HG02884 (cell line): ENCODE measurements around the gene MCAM.
A peak's percentile ranks its signal among the peaks of the same experiment; 100 is the strongest.

ENCODE experiments used
- ATAC-seq: cut with Tn5 transposase; IDR thresholded peaks from one replicate; pipeline ENCODE4 v1.9.1; 2021; ENCODE audit warnings: mild to moderate bottlenecking, moderate library complexity; ENCODE audit not compliant: unreplicated experiment

Gene MCAM

DNA sequence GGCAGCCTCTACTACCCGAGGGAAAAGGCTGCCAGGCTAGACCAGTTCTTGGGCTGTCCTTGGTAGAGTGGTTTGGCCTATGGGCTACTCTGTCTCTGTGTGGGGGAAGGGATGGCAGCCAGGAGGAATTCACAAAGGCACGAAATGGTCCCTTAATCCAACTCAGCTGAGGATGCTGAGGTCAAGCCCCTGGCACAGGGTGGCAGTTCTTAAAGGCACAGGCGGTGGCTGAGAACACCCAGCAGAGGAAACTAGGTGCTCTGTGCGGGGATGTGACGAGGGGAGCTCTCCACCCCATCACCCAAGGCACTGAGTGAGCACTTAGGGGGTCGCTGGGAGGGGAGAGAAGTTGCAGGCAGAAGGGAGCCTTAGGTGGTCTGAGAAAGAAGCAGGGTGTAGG is 29.7 kb upstream of the MCAM start, which contains the start of gene MFRP:
TSS of gene MFRP (minus strand) at position 101 of the 400 bp plus-strand sequence. CDS start 192 bp downstream, outside the sequence.
- ATAC-seq, result no peak

DNA sequence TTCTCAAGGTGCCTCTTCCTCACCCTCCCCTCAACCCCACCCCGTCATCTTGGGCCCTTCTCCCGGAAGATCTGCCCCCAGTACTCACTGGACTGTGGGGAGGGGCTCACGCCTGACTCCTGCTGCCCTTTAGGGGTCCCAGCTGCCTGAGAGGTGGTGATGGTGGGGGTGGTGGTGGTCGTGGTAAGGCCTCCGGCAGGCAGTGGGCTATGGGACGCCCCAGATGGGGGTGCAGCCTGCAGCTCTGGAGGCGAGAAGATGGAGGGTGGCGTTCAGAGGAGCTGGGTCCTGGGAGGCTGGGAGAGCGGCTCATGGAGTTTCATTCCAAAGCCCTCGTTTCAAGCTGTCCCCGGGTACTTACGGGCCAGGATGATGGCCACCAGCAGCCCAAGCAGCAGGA is 28.8 kb upstream of the MCAM start:
- ATAC-seq, result no peak

DNA sequence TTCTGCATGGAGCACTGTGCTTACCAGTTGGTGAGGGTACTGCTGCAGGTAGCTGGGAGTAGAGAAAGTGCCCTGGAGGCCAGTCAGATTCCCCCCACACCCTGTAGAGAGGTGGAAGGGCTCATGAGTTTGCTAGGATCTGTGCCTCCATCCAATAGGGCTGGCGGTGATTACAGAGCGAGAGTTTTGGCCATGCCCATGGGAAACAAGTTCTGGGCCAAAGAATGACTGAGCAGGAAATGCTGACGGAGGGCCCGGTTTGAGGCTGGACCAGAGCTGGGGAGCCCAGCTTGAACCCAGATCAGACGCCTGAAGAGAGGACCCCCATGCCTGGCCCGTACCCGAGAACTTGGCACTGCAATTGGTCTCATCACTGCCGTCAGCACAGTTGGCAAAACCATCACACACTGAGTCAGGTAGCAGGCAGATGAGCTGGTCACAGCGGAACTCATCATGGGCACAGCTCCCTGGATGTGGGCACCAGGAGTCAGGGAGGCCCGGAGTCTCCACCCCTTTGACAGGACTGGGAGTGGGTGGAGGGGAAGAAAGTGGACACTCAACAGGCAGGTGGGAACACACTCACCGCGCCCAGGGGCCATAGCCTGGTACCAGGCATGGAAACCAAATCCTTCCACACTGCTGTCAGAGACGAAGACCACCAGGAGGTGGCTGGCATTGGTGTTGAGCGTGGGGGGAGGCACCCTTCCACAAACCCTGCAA is 27.5 kb upstream of the MCAM start:
- ATAC-seq, result no peak

DNA sequence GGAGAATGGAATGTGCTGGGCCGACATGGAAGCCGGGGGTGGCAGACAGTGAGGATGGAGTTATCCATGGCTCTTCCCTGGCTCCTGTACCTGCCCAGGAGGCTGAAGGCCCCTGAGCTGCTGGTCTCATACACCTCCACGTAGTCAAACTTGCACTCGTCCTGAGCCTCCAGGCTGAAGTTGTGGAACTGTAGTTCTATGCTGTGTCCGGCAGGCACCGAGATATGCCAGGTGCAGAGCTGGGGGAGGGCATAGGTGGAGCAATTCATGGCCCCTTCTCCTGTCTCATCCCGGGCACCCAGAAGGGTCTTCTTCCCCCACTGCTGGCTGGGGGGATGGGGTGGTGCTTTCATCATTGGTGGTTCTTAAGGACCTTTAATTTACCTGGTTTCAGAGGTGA is 26.8 kb upstream of the MCAM start:
- no peak for ATAC-seq

DNA sequence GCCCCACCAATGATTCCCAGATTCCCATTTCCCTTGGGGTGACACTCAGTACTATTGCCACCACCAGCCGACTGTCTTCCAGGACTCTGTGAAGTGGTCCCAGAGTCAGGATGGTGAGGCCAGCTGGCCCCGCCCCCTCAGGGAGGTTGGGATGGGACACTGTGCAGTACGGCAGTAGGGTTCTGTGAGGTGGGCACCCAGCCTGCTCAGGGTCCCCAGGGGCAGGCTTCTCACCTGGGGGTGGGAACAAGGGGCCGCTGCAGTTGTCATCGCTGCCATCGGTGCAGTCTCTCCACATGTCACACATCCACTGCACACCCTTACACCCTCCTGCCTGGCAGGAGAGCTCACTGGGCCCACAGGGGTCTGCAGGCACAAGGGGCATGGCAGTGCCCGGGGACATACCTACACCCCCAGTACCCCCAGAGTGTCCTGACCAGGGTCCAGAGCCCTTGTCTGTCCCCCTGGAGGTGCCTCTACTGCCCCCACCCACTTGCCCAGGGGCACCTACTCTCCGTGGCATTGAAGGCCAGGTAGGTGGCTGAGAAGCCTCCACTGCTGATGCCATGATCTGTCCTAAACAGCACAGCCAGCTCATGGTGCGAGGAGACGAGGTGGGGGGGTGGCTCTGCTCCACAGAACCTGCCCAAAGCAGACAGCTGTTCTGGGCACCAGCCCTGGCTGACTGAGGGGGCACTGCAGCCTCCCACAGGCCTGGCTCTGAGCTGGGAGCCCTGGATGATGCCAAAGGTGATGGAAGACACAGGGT is 25.6 kb upstream of the MCAM start:
- no peak for ATAC-seq

DNA sequence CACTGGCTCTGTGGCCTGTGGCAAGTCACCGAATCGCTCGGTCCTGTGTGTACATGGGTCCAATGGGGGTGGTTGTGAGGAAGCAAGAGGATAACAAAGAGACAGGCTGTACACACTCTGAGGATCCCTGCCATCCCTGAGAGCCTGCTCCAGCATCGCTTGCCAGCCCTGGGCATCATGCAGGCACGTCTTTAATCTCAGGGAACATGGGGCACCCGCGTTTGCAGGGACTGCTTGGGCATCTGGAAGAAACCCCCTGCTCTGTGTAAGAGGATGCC is 25.0 kb upstream of the MCAM start:
- no peak for ATAC-seq

DNA sequence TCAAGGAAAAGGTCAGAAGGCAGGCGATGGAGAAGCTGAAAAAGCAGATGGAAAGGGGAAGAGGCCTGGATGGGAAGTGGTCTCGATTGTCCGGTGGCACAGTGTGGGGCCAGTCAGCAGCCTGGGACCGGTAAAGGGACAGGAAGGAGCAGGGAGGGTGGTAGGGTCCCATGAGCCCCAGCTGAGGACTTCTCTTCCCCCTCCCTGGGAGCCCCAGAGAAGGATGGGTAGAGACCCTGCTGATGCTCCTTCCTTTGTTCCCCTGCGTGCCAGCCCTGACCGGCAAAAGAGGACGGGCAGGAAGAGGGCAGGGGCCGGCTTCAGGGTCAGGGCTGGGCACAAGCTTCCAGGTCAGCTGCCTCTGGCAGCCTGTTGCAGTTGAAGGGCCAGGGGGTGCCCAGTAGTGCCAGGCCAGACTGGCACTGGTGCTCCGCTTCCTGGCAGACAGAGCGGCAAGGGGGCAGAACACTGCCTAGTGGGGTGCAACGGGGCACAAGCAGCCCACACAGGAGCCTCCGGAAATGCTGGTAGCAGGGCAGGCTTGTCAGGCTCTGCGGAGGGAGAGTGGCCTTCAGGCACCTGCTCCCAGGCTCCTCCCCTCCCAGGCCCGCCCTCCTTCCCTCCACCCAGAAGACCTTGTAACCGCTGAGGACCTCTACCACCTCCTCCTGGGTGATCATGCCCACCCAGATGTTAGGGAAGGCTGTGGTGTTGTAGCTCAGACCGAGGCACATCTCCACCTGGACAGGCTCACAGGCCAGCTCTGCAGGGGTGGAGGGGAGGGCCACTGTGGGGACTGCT is 24.5 kb upstream of the MCAM start:
- no peak for ATAC-seq

DNA sequence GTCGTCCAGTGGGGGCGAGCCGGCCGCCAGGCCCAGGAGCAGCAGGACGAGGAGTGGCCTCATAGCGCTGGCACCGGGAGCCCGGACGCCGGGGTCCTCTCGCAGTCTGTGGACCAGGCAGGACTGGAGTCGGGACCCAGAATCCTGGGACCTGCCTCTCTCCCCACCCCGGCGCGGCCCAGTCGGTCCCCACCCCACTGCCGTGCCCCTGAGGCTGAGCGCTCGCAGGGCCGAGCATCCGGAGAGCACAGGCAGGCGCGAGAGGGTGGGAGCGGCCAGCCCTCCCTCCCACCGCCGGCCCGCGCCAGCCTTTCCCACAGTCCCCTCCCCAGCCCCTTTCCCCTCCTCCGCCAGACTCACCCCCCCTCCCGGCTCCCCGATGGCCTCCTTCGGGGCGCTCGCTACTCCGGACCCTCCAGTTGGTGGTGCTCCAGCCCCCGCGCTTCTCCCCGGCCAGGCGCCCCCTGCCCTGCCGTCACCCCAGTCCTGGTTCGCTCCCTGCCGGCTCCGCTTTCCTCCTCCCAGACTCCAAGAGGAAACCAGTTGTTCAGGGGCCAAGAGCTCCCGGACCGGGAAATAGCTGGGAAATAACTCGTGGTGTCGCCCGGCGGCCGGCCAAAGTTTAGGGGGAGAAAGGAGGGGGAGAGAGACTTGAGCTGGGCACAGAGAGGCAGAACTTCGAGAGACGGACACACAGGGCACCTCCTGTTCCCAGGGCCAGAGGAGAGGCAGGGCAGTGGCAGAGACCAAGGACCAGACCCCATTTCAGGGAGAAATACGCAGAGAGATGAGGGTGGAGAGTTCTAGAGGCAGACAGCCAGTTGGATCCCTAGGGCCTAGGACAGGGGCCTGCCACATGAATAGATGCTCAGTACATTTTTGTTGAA is 23.6 kb upstream of the MCAM start, which contains the start of gene C1QTNF5:
TSS of gene C1QTNF5 (minus strand) at position 549 of the 887 bp plus-strand sequence. CDS start at position 63, 486 bp downstream.
- no peak for ATAC-seq

DNA sequence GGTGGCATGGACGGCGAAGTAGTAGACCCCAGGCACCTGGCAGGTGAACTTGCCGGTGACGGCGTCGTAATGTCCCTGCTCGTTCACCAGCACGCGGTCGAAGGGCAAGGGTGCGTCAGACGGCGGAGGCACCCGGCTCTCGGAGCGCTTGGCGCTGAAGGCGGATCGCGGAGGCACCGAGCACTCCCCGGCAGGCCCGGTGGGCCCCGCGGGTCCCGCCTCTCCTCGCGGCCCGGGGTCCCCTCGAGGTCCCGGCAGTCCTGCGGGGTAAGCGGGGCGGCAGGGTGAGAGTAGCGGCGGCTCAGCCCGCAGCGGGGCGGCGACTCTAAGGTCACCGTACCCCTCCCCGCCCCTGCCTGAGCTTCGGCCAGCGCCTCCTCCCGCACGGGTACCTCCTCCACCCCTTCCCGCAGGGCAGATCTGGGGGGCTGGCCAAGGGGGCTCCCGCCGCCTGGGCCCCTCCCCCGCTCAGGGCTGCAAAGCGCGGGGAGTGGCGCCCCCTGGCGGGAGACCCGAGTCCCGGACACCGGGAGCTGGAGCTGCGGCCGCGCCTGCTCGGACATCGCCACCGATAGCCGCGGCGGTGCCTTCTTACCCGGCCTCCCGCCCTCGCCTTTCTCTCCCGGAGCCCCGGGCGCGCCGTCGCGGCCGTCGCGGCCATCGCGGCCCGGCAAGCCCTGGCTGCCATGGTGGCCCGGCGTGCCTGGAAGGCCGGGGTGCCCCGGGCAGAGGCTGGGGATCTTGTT is 22.8 kb upstream of the MCAM start:
- no peak for ATAC-seq

DNA sequence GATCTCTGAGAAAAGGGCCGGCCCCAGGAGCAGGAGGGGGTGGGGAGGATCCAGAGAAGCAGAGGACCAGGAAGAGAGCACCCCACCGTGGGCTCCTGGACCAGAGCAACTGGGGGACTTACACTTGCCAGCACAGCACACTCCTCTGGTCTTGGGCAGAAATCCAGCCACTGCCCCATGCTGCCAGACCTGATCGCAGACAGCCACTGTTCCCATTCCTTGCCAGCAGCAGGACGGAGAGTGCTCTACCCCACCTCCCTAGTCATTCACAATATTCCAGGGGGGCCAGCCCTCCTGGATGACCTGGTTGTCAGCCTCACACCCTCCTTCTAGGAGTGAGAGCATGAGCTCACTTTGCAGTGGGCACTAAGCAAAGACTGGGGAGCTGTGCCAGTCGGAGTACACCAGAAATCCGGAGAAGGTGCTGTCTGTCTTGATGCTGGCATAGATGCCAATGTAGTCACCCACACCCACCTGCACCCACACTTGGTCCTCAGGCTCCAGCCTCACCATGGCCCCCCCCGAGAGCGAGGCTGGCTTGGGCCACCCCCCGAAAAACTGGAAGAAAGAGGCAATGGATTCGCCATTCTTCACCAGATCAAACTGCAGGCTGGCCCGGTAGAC is 22.1 kb upstream of the MCAM start:
- ATAC-seq, result no peak

DNA sequence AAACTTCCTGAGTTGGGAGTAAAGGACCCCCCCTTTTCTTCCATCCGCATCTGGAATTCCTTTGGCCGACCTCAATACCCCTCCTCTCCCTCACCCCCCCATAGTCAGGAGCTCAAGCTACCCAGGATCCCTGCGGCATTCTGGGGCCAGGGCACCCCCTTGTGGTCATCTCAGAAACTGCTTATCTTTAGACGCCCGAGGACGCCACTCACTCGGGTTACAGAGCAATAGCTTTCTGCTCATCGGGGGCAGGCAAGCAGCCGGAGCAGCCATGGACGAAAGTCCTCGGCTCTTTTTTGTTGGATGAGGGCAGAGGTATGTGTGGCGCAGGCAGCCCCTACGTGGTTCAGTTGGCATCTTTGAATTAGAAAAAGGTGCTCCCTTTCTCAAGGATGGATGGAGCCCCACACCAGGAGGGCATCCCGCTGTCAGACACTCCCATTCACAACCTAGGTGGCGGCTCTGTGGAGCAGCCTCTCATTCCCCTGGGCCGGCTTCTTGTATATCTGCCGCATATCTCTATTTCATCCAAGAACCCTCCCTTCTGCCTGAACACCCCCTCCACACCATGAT is 21.5 kb upstream of the MCAM start:
- ATAC-seq, result no peak

DNA sequence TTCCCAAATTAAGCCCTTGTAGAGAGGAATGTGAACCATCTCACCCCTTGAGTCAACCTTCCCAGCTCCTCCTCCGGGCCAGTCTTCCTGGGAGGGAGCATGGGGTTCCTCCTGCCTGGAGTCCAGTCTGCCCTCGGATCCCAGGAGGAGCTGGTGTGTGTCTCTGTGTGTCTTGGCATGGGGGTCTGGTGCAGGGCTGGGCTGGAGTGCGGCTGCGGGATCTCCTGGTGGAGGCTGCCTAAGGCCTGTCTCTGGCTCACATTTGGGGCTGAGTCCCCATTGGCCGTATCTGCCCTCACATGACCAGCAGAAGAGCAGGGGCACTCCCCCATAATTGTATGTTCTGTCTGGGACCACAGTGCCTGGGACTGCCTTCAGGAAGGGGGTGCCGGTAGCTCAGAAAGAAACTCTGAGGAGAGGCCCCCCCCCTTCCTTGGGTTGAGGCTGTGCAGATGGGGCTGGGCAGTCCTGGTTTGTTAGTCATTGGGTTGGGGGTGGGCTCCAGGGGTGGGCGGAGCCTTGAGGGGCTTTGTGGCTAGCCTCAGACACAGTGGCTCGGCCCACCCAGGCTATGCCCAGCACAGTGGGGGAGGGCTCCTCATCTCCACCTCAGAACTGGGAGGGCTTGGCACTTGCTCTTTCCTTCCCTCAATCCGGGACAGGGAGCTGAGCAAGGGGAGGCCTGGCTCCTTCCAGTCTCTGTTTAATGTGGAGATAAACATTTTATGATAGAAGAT is 20.8 kb upstream of the MCAM start:
- no peak for ATAC-seq

DNA sequence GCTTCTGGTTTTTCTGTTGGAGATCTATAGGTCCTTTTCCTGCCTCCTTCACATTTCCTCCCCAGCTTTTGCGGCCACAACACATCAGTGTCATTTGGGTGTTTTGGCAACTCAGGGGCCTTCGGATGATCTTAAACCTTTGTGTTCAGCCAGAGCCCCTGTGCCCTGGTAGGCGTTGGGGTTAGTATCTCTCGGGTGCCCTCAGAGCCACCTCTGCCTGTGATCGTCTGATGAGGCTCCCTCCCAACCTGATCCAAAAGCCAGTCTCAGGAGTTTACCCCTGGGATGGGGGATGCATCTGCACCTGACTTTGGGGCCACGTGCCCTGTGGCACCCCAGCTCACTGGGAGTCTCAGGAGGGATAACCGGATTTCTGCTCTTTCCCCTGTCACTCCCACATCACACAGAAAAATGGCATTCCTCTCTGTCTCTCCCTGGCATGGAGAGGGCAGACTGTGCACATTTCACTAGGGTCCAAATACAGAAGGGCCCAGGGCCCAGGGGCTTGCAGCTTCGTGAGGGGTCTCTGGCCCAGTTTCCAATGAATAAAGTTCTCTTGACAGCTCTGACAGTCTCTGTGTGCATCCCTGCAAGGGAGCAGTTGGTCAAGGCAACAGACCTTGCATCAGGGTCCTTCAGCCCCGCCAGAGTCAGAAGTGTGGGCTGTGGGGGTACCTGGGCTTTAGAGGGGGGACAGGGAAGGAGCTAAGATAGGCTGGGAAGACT is 20.0 kb upstream of the MCAM start:
- ATAC-seq, result no peak

DNA sequence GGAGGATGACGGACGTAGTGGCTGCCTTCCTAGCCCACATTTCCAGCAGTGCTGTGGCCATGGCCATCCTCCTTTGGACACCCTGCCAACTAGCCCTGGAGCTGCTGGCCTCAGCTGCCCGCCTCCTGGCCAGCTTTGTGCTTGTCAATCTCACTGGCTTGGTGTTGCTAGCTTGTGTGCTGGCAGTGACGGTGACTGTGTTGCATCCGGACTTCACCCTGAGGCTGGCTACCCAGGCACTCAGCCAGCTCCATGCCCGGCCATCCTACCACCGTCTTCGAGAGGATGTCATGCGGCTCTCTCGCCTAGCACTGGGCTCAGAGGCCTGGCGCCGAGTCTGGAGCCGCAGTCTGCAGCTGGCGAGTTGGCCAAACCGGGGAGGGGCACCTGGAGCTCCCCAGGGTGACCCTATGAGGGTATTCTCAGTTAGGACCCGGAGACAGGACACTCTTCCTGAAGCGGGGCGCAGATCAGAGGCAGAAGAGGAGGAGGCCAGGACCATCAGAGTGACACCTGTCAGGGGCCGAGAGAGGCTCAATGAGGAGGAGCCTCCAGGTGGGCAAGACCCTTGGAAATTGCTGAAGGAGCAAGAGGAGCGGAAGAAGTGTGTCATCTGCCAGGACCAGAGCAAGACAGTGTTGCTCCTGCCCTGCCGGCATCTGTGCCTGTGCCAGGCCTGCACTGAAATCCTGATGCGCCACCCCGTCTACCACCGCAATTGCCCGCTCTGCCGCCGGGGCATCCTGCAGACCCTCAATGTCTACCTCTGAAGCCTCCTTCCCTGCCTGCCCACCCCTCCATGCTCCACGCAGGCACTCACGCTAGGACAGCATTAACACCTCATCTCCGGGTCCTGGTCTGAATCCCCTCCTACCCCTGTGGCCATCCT is 19.0 kb upstream of the MCAM start:
- no peak for ATAC-seq

DNA sequence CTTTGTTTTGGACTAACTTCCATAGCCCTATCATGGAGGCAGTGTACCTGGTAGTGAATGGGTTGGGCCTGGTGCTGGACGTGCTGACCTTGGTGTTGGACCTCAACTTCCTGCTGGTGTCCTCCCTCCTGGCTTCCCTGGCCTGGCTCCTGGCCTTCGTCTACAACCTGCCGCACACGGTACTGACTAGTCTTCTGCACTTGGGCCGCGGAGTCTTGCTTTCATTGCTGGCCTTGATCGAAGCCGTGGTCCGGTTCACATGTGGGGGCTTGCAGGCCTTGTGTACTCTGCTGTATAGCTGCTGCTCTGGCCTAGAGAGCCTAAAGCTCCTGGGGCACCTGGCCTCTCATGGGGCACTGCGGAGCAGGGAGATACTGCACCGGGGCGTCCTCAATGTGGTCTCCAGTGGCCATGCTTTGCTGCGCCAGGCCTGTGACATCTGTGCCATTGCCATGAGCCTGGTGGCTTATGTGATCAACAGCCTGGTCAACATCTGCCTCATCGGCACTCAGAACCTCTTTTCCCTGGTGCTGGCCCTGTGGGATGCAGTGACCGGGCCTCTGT is 18.2 kb upstream of the MCAM start:
- ATAC-seq, result no peak

DNA sequence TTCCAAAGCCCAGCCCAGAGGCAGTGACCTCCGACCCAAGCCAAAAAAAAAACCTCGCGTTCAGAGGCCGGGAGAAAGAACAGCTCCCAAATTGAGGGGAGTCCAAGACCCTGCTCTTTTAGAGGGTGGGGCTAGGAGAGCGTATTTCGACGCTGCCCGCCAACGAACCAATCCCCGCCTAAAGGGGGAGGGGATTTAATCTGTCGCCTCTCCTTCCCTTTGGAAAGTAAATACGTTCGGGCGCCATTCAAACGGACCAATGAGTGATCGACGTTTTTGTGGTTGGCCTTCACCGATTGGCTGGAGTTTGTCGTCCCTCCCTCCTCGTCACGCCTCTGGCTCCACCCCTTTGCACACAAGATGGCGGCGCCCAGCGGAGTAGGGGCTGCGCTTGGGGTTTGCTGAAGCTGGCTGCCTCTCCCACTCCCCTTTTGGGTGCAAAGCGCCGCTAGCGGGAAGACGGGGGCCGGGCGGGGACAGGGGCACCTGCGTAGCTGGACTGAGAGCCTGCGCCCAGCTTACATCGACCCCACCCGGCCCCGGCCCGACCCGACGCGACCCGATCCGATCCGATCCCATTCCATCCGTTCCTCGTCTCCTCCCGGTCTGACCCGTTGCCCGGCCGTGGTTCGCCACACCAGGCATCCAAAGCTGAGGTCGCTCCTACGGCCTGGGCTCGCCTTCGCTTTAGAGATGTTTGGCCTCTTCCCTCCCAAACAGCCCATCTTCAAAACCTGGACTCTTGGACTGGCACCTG is 17.4 kb upstream of the MCAM start, which contains the start of gene RNF26:
TSS of gene RNF26 (plus strand) at position 354 of the 757 bp plus-strand sequence. CDS start 596 bp downstream, outside the sequence.
- peak; percentile 97 for ATAC-seq
